Aorta (tissue), 5 donors: ENCODE results near the gene EXOC4. TPM values are rescaled to one million over a fixed set of nuclear protein-coding genes. Genes with fewer than 3 reads are reported as not detected.

Source experiments
- ATAC-seq: fragments of 200-7000 bp; cut with Tn5 transposase; one replicate; pipeline ENCODE4 v1.9.1; 2022; ENCODE audit warnings: moderate library complexity; ENCODE audit not compliant: low FRiP score
- DNase-seq, 2 donors: peaks; one replicate each; pipeline ENCODE4 v3.0.0-alpha.2; 2020
- H3K27ac ChIP-seq, 2 donors: one replicate each; pipeline ENCODE4 v1.5.1; 2013; ENCODE audit warnings: low read length in 2 of 2, mild to moderate bottlenecking in 2 of 2, moderate library complexity in 2 of 2, control low read depth in 1 of 2, inconsistent platforms in 1 of 2, low read depth in 1 of 2
- H3K27me3 ChIP-seq, 2 donors: one replicate each; pipeline ENCODE4 v1.6.1; 2013; ENCODE audit warnings: control low read depth in 1 of 2, low read length in 1 of 2, mild to moderate bottlenecking in 1 of 2, moderate library complexity in 1 of 2; ENCODE audit not compliant: insufficient read depth in 2 of 2, control insufficient read depth in 1 of 2
- H3K36me3 ChIP-seq, 2 donors: one replicate each; pipeline ENCODE4 v1.6.1; 2013; ENCODE audit warnings: control low read depth in 1 of 2, low read length in 1 of 2, mild to moderate bottlenecking in 1 of 2; ENCODE audit not compliant: insufficient read depth in 2 of 2, control insufficient read depth in 1 of 2
- H3K4me1 ChIP-seq, 2 donors: one replicate each; pipeline ENCODE4 v1.6.1; 2013; ENCODE audit warnings: low read length in 2 of 2, control low read depth in 1 of 2, mild to moderate bottlenecking in 1 of 2, moderate library complexity in 1 of 2; ENCODE audit not compliant: insufficient read depth in 2 of 2, control insufficient read depth in 1 of 2
- H3K4me3 ChIP-seq, 2 donors: one replicate each; pipeline ENCODE4 v1.5.1; 2013; ENCODE audit warnings: low read length in 2 of 2, control low read depth in 1 of 2, mild to moderate bottlenecking in 1 of 2
- H3K9me3 ChIP-seq: one replicate; pipeline ENCODE4 v1.6.1; 2013; ENCODE audit warnings: mild to moderate bottlenecking, low read length; ENCODE audit not compliant: control insufficient read depth
- WGBS, 2 donors: extraction: QIAGEN DNeasy Blood & Tissue Kit; methylation state at CpG; one replicate each; pipeline ENCODE4 v1.1.7; 2013; 5-methylcytosine and 5-hydroxymethylcytosine counted together
- intact Hi-C, 2 donors: fragments of 100-400 bp; cut with DNase I; formaldehyde crosslinking; loops; one replicate each; pipeline versions ENCODE4 v1.14.2 to v1.15.0; 2022
- polyA plus RNA-seq, 2 donors: library from polyadenylated mRNA; stranded (reverse); fragments of 200-250 nt; gene quantifications; one replicate each; pipeline ENCODE4 v1.2.3, GENCODE V29; 2013
- total RNA-seq, 2 donors: library from RNA; stranded (reverse); fragmentation: NEBNext Ultra II Directional; extraction: Animal tissue kit (Norgen Biotek cat#: 25700); gene quantifications; one replicate each; pipeline ENCODE4 v1.2.1, GENCODE V29; 2021
- donor health status: healthy with polysubstance abuse.
- donor health status: Bipolar disorder and iron deficiency.
- donor health status: DM: no; HTN: no; CAD: no.
- donor health status: DM: no; HTN: no; CAD: no.
- donor health status: DM: yes; HTN: yes; CAD: no.

EXOC4 gene
- total and polyA plus RNA-seq, 4 donors = 19.9 to 109 (median 45.9) TPM

GRCh38 chr7:134040988-134041387, 788.1 kb downstream of the EXOC4 start:
- no peak for DNase-seq
- H3K4me3 ChIP-seq = no peak overlapping the region
- intact Hi-C loops = no loop called here
- ATAC-seq = no peak
- WGBS, 2 donors = 99% methylated on average over 2 of the region's 2 CpGs
- no peaks in the 10 kb centered on the region for H3K9me3 ChIP-seq
- H3K4me1 ChIP-seq = no peaks in the 10 kb centered on the region
- H3K27me3 ChIP-seq = no peaks in the 10 kb centered on the region
- H3K27ac ChIP-seq = no peak overlapping the region
- H3K36me3 ChIP-seq = peaks cover 0 to 2% of the 10 kb centered on the region in 2 donors

- Histone ChIP-seq H3K27ac (no peak overlapping the region), H3K36me3 (peaks cover 0 to 2% of the 10 kb centered on the region in 2 donors), H3K27me3 (no peaks in the 10 kb centered on the region), H3K4me1 (no peaks in the 10 kb centered on the region), H3K4me3 (no peak overlapping the region), H3K9me3 (no peaks in the 10 kb centered on the region)
- ATAC-seq (no peak), DNase-seq (no peak)
- intact Hi-C loops = no loop called here
These were observed 788.6 kb downstream of the EXOC4 start for GRCh38 chr7:134041477-134041876.

- no peak for ATAC-seq
- 66 to 77% methylated on average over 4 of the region's 4 CpGs for WGBS, 2 donors
- intact Hi-C loops = no loop called here
These were observed 789.4 kb downstream of the EXOC4 start for GRCh38 chr7:134042307-134042706.

DNA sequence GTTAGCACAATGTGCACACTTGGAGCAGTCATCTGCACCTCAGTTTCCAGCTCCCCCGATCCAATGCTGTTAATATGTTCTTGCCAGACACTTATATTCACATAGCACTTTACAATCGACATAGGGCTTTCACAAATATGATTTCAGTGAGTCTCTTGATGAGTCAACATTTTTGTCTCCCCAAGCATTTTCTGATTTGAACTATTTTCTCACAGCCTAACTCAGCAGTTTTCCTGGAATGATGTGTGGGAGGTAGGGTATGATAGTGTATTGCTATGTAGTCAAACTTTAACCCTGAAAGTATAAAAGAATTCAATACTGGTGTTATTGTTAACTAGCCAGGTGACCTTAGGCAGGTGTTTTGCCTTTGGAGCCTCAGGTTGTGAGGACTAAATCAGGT, 791.8 kb downstream of the EXOC4 start:
- DNase-seq (no peak), ATAC-seq (no peak)
- H3K27ac ChIP-seq = no peak overlapping the region
- intact Hi-C loops = no loop called here
- H3K9me3 ChIP-seq = no peaks in the 10 kb centered on the region
- no peaks in the 10 kb centered on the region for H3K27me3 ChIP-seq
- peaks cover 0 to 2% of the 10 kb centered on the region in 2 donors for H3K36me3 ChIP-seq
- H3K4me3 ChIP-seq = no peak overlapping the region
- no peaks in the 10 kb centered on the region for H3K4me1 ChIP-seq
- 73 to 76% methylated on average over 2 of the region's 2 CpGs for WGBS, 2 donors

More at GRCh38 chr7:134042307-134042706, 789.4 kb downstream of the EXOC4 start:
- Histone ChIP-seq H3K36me3 (peaks cover 0 to 2% of the 10 kb centered on the region in 2 donors), H3K27ac (no peak overlapping the region), H3K27me3 (no peaks in the 10 kb centered on the region), H3K9me3 (no peaks in the 10 kb centered on the region), H3K4me3 (no peak overlapping the region), H3K4me1 (no peaks in the 10 kb centered on the region)
- DNase-seq = no peak

GRCh38 chr7:134045716-134046115, 792.8 kb downstream of the EXOC4 start:
- Histone ChIP-seq H3K4me1 (no peaks in the 10 kb centered on the region), H3K36me3 (peaks cover 0 to 2% of the 10 kb centered on the region in 2 donors), H3K27ac (no peak overlapping the region), H3K27me3 (no peaks in the 10 kb centered on the region), H3K4me3 (no peak overlapping the region), H3K9me3 (no peaks in the 10 kb centered on the region)
- 81 to 84% methylated on average over 4 of the region's 4 CpGs for WGBS, 2 donors
- ATAC-seq (no peak), DNase-seq (no peak)
- intact Hi-C loops = no loop called here

- Histone ChIP-seq H3K4me1 (no peaks in the 10 kb centered on the region), H3K9me3 (no peaks in the 10 kb centered on the region), H3K4me3 (no peak overlapping the region), H3K27me3 (no peaks in the 10 kb centered on the region), H3K27ac (no peak overlapping the region), H3K36me3 (peaks cover 0 to 2% of the 10 kb centered on the region in 2 donors)
- WGBS, 2 donors = 82 to 84% methylated on average over 9 of the region's 9 CpGs
- intact Hi-C loops = no loop called here
- DNase-seq (no peak), ATAC-seq (no peak)
These were observed 793.8 kb downstream of the EXOC4 start for GRCh38 chr7:134046594-134047128.

GRCh38 chr7:134047675-134048074, 794.8 kb downstream of the EXOC4 start:
- no peak for ATAC-seq

GRCh38 chr7:134048166-134048565, 795.3 kb downstream of the EXOC4 start:
- no peaks in the 10 kb centered on the region for H3K9me3 ChIP-seq
- WGBS, 2 donors = 95 to 96% methylated on average over 1 of the region's 1 CpG
- intact Hi-C loops = no loop called here

More at GRCh38 chr7:134047675-134048074, 794.8 kb downstream of the EXOC4 start:
- Histone ChIP-seq H3K27me3 (no peaks in the 10 kb centered on the region), H3K27ac (no peak overlapping the region), H3K4me3 (no peak overlapping the region), H3K36me3 (peaks cover 0 to 2% of the 10 kb centered on the region in 2 donors), H3K9me3 (no peaks in the 10 kb centered on the region), H3K4me1 (no peaks in the 10 kb centered on the region)
- WGBS, 2 donors = 97 to 98% methylated on average over 4 of the region's 4 CpGs
- DNase-seq = no peak
- intact Hi-C loops = no loop called here

GRCh38 chr7:134051020-134051419, 798.1 kb downstream of the EXOC4 start:
- Histone ChIP-seq H3K27ac (no peak overlapping the region), H3K27me3 (no peaks in the 10 kb centered on the region), H3K4me1 (no peaks in the 10 kb centered on the region), H3K36me3 (no peaks in the 10 kb centered on the region), H3K9me3 (no peaks in the 10 kb centered on the region), H3K4me3 (no peak overlapping the region)
- DNase-seq (no peak), ATAC-seq (no peak)
- WGBS, 2 donors = 94 to 95% methylated on average over 2 of the region's 2 CpGs
- intact Hi-C loops = no loop called here

More at GRCh38 chr7:134048166-134048565, 795.3 kb downstream of the EXOC4 start:
- ATAC-seq (no peak), DNase-seq (no peak)
- Histone ChIP-seq H3K4me3 (no peak overlapping the region), H3K4me1 (no peaks in the 10 kb centered on the region), H3K27me3 (no peaks in the 10 kb centered on the region), H3K27ac (no peak overlapping the region), H3K36me3 (peaks cover 0 to 2% of the 10 kb centered on the region in 2 donors)
